Activated T-cell treated with anti-CD3 and anti-CD28 coated beads, Interleukin-2, amount 50 U/mL, for 24 hours (primary cell): Measurements from ENCODE around the gene OTC.

ENCODE experiments used
- DNase-seq: peaks from one replicate; pipeline ENCODE4 v3.0.0-alpha.2; 2020
- H3K27ac Mint-ChIP-seq: 2 replicates; pipeline ENCODE4 v1.8.0; 2020; ENCODE audit warnings: mild to moderate bottlenecking, mixed read lengths
- H3K27me3 Mint-ChIP-seq: 2 replicates; pipeline ENCODE4 v1.8.0; 2020; ENCODE audit warnings: mixed read lengths
- H3K36me3 Mint-ChIP-seq: 2 replicates; pipeline ENCODE4 v1.8.0; 2020; ENCODE audit warnings: low read depth, mixed read lengths
- H3K4me1 Mint-ChIP-seq: 2 replicates; pipeline ENCODE4 v1.8.0; 2020; ENCODE audit warnings: low read depth, mixed read lengths
- H3K4me3 Mint-ChIP-seq: 2 replicates; pipeline ENCODE4 v1.8.0; 2020; ENCODE audit warnings: mild to moderate bottlenecking, moderate library complexity, mixed read lengths
- H3K9me3 Mint-ChIP-seq: 2 replicates; pipeline ENCODE4 v1.8.0; 2020; ENCODE audit warnings: mixed read lengths

The OTC gene

DNA sequence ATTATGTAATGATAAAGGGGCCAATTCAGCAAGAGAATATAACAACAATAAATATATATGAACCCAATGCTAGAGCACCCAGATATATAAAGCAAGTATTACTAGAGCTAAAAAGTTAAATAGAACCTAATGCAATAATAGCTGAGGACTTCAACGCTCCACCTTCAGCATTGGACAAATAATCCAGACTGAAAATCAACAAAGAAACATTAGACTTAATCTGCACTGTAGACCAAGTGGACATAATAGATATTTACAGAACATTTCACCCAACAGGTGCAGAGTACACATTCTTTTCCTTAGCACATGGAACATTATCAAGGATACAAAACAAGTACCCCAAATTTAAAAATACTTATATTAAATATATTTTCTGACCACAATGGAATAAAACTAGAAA lies 24.3 kb downstream of the OTC start:
- no peak for DNase-seq
- Mint-ChIP-seq H3K27ac (no peak overlapping the region), H3K27me3 (peaks cover 33% of the 10 kb centered on the region), H3K4me3 (no peak overlapping the region), H3K36me3 (no peaks in the 10 kb centered on the region), H3K4me1 (no peaks in the 10 kb centered on the region), H3K9me3 (no peaks in the 10 kb centered on the region)

DNA sequence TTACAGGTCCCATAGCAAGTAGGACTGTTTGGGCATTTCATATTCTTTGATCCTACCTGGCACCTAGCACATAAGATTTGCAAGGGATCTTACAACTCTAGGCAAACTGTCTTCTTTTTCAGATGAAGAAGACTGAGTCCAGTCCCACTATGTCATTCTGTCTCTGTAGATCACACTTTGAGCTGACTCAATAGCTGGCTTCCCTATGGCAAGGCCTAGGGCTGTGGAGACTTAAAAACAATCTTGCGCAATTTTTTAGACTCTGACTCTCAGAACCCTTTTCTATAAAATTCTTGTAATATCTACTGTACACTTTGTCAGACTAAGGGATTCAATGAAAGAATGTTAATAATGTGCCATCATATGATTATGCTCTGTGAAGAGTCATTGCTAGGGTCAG lies 26.7 kb downstream of the OTC start:
- Mint-ChIP-seq H3K27ac (no peak overlapping the region), H3K4me3 (no peak overlapping the region), H3K27me3 (peaks cover 37% of the 10 kb centered on the region), H3K36me3 (no peaks in the 10 kb centered on the region), H3K4me1 (no peaks in the 10 kb centered on the region), H3K9me3 (no peaks in the 10 kb centered on the region)
- no peak for DNase-seq

DNA sequence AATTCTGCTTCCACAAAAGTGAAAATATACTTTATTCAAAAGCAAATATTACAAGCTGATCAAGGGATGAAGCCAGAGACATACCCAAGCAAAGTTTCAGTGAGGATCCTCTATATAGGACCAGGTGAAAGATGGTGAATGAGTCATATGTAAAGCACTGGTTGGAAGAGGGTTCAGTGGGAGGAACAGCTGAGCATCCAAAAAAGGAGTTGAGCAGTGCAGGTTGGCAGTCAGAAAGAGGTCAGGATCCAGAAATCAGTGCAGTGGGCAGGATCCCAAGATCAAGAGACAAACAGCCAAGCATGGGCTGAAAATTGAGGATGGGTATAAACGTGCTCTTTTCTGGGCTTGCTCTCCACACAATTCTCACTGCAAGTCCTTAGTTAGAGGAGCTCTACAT lies 30.3 kb downstream of the OTC start:
- Mint-ChIP-seq H3K27ac (no peak overlapping the region), H3K4me1 (no peaks in the 10 kb centered on the region), H3K4me3 (no peak overlapping the region), H3K27me3 (peaks cover 51% of the 10 kb centered on the region), H3K9me3 (no peaks in the 10 kb centered on the region), H3K36me3 (no peaks in the 10 kb centered on the region)
- DNase-seq = no peak

DNA sequence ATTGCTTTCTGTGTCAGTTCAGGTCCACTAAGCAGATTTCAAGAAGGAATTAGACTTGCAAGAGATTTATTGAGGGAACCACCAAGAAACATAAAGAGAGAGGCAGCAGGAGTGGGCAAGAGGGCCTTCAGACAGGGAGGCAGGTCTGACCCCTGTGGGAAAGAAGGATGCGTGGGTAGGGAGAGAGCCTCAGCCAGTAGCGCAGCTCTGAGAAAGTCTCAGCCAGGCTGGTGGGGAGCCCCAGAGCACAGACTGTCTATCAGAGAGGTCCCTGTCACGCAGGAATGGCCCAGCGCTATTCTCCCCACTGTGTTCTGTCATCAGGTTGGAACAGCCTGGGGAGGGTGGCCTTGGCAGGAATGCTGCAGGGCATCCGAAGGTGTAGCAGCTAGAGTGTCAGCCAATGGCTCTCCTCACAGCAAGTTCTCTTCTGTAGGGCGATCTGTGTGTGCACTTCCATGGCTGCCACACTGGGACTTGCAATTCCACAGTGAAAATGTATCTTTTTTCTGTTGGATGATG lies 48.0 kb downstream of the OTC start:
- Mint-ChIP-seq H3K36me3 (no peaks in the 10 kb centered on the region), H3K27me3 (peaks cover 46% of the 10 kb centered on the region), H3K27ac (no peak overlapping the region), H3K4me1 (no peaks in the 10 kb centered on the region), H3K9me3 (no peaks in the 10 kb centered on the region), H3K4me3 (no peak overlapping the region)
- DNase-seq = no peak

DNA sequence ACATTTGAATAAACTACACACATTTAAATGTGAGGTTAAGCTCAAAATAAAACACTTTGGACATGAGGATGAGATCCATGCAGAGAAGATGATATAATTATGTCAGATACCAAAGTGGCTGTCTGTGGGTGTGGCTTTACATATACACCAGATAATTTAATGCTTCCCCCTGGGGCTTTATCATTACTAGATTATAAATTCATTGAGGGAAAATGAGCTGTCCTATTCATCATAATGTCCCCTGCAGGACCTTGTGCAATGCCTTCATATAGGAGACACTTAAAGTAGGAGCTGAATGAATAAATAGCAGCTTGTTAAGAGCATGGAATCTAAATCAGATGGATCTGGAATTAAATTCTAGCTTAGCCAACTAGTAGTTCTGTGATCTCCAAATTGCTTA lies 49.7 kb downstream of the OTC start:
- Mint-ChIP-seq H3K27ac (no peak overlapping the region), H3K27me3 (peaks cover 58% of the 10 kb centered on the region), H3K9me3 (no peaks in the 10 kb centered on the region), H3K4me1 (no peaks in the 10 kb centered on the region), H3K4me3 (no peak overlapping the region), H3K36me3 (no peaks in the 10 kb centered on the region)
- no peak for DNase-seq

DNA sequence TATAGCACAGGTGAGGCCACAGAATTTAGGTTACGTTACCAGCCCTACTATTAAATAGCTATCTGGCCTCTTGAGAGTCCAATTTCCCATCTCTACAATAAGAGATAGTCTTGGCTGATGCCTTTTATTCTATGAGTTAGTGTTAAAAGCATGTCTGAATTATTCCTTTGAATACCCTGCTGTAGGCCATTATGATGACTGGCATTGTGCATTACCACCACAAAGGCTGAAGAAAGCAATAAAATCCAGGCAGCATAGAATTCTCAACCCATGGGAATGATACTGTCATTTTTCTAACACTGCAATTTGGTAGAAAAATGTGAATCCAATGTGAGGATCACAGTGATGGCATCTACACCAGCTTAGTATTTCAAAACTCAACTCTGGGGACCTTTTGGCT lies 51.4 kb downstream of the OTC start:
- Mint-ChIP-seq H3K9me3 (no peaks in the 10 kb centered on the region), H3K4me3 (no peak overlapping the region), H3K4me1 (no peaks in the 10 kb centered on the region), H3K27ac (no peak overlapping the region), H3K27me3 (peaks cover 62% of the 10 kb centered on the region), H3K36me3 (no peaks in the 10 kb centered on the region)
- no peak for DNase-seq

DNA sequence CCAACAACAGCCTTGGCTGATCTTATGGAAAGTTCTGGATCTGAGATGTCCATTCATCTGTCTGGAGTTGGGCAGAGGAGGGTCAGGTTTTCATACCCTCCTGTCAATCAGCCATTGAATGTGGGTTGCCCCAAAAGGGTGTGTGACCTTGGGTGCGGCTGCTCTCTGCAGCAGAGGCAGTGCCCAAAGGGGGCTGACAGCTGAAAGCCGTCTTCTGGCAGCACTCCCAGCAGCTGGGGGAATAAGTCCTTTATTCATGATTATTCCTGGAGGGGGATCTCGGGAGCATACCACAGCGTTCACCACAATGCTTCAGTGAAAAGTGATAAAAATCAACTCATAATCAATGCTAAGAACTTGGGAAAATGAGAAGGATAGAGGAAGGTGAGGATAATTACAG lies 54.7 kb downstream of the OTC start:
- H3K4me1 Mint-ChIP-seq = no peaks in the 10 kb centered on the region
- no peaks in the 10 kb centered on the region for H3K36me3 Mint-ChIP-seq
- H3K9me3 Mint-ChIP-seq = no peaks in the 10 kb centered on the region
- H3K4me3 Mint-ChIP-seq = no peak overlapping the region
- H3K27ac Mint-ChIP-seq = no peak overlapping the region
- no peak for DNase-seq
- H3K27me3 Mint-ChIP-seq = peaks cover 53% of the 10 kb centered on the region

DNA sequence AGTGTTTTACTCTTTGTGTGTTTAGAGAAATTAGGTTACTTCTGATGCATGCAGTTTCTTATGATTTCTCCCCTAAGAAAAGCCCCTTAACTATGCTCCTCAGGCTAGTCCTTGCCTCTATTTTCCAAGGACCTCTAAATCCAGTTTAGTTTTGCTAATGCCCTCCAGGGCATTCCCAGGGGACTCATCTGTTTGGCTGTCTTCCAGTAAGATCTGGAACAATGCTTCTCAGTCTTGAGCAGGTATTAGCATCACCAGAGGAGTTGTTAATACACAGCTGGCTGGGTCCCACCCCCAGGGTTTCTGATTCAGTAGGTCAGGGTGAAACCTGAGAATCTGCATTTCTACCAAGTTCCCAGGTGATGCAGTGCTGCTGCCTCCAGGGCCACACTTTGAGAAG lies 56.9 kb downstream of the OTC start:
- Mint-ChIP-seq H3K36me3 (no peaks in the 10 kb centered on the region), H3K4me3 (no peak overlapping the region), H3K27me3 (peaks cover 51% of the 10 kb centered on the region), H3K4me1 (no peaks in the 10 kb centered on the region), H3K27ac (no peak overlapping the region), H3K9me3 (no peaks in the 10 kb centered on the region)
- DNase-seq = no peak

DNA sequence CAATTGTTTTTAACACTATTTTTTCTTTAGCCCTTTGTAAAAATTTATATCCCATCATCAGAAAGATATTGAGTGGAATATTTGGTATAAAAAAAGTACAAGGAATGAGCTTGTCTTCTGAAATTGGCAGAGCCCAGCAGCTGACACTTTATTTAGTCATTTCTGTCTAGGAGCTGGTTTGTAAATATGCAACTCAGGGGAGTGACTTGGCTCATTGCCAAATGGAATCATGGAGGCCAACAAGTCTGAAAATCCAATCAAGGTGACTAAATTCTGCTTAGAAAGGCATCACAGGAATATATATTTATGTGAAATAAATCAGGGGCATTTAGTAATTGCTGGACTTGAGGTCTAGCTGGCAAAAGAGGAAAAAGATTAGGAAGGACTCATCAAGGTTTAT lies 74.4 kb downstream of the OTC start:
- Mint-ChIP-seq H3K36me3 (no peaks in the 10 kb centered on the region), H3K4me3 (no peak overlapping the region), H3K9me3 (no peaks in the 10 kb centered on the region), H3K27ac (no peak overlapping the region), H3K4me1 (no peaks in the 10 kb centered on the region), H3K27me3 (peaks cover 46% of the 10 kb centered on the region)
- no peak for DNase-seq

DNA sequence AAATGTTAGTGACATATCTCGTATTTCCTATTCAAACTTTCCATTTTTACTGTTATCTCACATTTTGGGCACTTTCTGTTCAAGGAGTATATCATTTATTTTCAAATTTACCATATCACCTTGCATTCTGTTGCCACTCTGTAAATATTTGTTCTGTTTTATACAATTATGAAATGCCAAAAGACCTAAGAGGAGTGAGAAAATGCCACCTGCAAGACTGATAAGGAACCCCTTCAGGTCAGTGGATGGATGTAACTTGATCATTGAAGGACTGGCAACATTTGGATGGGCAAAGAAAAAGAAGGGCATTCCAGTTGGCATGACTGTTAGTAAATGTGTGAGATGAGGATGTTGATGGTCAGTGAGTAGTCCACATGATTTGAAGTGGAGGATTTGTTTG lies 79.1 kb downstream of the OTC start:
- no peaks in the 10 kb centered on the region for H3K36me3 Mint-ChIP-seq
- H3K27ac Mint-ChIP-seq = no peak overlapping the region

DNA sequence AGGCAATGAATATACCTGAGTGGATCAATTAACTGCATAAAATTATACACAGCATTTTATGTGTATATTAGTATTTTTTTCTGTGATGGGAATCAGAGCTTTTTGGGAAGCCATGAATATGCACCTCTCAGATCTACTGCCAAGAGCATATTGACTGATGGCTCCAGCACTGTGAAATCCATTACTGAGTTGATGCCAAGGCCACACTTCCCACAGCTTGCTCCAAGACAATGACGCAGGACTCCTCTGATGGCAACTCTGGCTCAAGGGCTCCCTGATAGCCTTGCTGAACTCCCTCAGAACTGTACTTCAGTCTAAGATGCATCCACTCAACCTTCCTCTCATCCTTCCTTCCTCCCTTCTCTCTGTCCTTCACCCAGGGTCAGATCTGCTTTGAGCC lies 82.7 kb downstream of the OTC start:
- Mint-ChIP-seq H3K27me3 (peaks cover 48% of the 10 kb centered on the region), H3K4me3 (no peak overlapping the region), H3K9me3 (no peaks in the 10 kb centered on the region), H3K27ac (no peak overlapping the region), H3K36me3 (no peaks in the 10 kb centered on the region), H3K4me1 (no peaks in the 10 kb centered on the region)
- no peak for DNase-seq

More for the DNA sequence above, 79.1 kb downstream of the OTC start:
- Mint-ChIP-seq H3K9me3 (no peaks in the 10 kb centered on the region), H3K4me1 (no peaks in the 10 kb centered on the region), H3K27me3 (peaks cover 40% of the 10 kb centered on the region), H3K4me3 (no peak overlapping the region)
- DNase-seq = no peak

DNA sequence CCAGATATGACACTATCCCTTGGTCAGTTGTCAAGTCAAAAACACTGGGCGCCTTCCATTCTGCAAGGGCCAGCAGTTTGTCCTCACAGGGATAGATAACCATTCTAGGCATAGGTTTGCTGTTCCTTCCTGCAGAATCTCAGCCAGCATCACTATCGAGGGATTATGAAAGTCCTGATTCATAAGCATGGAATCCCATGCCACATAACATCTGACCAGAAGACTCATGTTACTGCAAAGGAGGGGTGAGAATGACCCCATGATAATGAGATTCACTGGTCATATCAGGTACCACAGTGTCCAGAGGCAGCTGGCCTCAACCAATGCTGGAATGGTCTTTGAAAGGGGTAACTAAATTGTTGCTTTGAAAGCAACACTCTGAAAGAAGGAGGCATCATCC lies 84.7 kb downstream of the OTC start:
- Mint-ChIP-seq H3K27me3 (peaks cover 37% of the 10 kb centered on the region), H3K27ac (no peak overlapping the region), H3K9me3 (no peaks in the 10 kb centered on the region), H3K36me3 (no peaks in the 10 kb centered on the region), H3K4me3 (no peak overlapping the region), H3K4me1 (no peaks in the 10 kb centered on the region)
- no peak for DNase-seq

DNA sequence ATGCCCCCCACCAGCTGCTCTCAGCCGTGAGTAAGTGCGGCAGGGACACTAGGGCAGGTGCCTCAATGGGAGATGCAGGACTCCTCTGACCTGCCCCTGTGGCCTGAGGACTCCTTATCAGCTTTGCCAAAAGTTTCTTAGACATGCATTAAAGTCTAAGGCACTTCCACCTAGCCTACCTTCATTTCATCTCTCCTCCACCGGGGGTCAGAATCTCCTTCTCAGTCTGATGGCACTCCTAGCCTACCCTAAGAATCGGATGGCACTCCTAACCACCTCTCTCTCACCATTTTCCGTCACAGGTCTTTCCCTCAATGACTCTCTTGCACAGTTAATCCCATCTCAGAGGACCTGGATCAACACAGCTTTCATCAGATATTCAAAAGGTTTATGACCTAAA lies 85.9 kb downstream of the OTC start:
- H3K27ac Mint-ChIP-seq = no peak overlapping the region
- DNase-seq = no peak
- H3K27me3 Mint-ChIP-seq = peaks cover 32% of the 10 kb centered on the region
- H3K9me3 Mint-ChIP-seq = no peaks in the 10 kb centered on the region
- H3K36me3 Mint-ChIP-seq = no peaks in the 10 kb centered on the region
- no peak overlapping the region for H3K4me3 Mint-ChIP-seq
- H3K4me1 Mint-ChIP-seq = no peaks in the 10 kb centered on the region

DNA sequence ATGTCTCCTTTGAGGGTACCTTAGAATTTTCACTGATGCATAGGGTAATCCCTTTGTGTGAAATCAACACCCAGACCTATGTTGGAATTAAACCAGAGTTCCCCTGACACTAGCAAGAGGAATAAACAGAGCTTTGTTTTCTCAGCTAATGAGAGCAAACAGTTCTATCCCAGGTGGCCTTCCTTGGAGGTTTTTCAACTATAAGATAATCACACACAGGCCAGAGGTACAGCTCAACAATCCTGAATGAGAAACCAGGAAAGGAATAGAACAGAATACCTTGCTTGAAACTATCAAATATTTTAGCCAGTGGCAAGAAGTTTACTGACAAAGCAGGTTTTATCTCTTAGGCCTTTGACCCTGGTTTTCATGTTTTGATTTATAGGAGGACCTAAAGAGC lies 100.2 kb downstream of the OTC start:
- Mint-ChIP-seq H3K9me3 (no peaks in the 10 kb centered on the region), H3K27ac (no peak overlapping the region), H3K36me3 (no peaks in the 10 kb centered on the region), H3K4me1 (no peaks in the 10 kb centered on the region), H3K4me3 (no peak overlapping the region), H3K27me3 (peaks cover 35% of the 10 kb centered on the region)
- no peak for DNase-seq

DNA sequence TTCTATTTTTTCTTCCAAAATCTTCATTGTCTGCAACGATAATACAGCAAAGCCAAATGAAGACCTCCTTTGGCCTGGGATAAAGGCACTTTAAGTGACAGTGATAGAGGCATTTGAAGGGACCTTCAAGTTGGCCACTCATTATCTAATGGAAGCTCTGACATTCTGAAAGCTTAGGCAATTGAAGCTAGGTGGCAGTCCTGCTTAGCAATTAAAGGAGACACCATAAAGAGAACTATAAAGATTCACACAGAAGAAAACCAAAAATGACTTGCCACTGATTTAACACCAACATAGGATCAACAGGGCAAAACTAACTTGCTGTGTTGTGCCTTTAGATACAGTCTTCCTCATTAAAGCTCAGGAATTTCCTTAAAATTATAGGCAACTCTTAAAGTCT lies 105.7 kb downstream of the OTC start:
- H3K4me3 Mint-ChIP-seq = no peak overlapping the region
- H3K27me3 Mint-ChIP-seq = peaks cover 43% of the 10 kb centered on the region
- H3K4me1 Mint-ChIP-seq = no peaks in the 10 kb centered on the region
- no peaks in the 10 kb centered on the region for H3K36me3 Mint-ChIP-seq
- H3K9me3 Mint-ChIP-seq = no peaks in the 10 kb centered on the region
- H3K27ac Mint-ChIP-seq = no peak overlapping the region
- DNase-seq = no peak

DNA sequence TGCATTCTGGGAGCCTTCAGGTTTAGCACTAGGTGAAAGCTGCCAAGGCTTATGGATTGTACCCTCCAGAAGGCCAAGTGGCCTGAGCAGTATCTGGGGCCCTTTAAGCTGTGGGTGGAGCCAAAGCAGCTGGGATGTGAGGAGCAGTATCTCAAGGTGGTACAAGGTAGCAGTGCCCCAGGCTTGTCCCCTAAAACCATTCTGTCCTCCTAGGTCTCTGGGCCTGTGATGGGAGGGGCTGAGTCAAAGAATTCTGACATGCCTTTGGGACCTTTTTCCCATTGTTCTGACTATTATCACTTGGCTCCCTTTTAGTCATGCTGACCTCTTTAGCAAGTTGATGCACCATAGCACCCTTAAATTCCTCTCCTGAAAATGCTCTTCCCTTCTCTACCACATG lies 109.9 kb downstream of the OTC start:
- H3K36me3 Mint-ChIP-seq = no peaks in the 10 kb centered on the region
- H3K4me3 Mint-ChIP-seq = no peak overlapping the region
- H3K9me3 Mint-ChIP-seq = no peaks in the 10 kb centered on the region
- H3K27ac Mint-ChIP-seq = no peak overlapping the region
- no peaks in the 10 kb centered on the region for H3K4me1 Mint-ChIP-seq
- peaks cover 42% of the 10 kb centered on the region for H3K27me3 Mint-ChIP-seq
- DNase-seq = no peak
